ENCODE measurements around the gene PRPF4.

PRPF4 gene

GRCh38 chr9:113311961-113312360 lies 36.5 kb downstream of the PRPF4 start:
- no peak for DNase-seq (ENCODE audit: low read depth)

GRCh38 chr9:113313261-113313660 lies 37.8 kb downstream of the PRPF4 start:
- DNase-seq (ENCODE audit: low read depth), result no peak

GRCh38 chr9:113315231-113315630 lies 39.8 kb downstream of the PRPF4 start:
- no peak for DNase-seq (ENCODE audit: low read depth)

- no peak for DNase-seq (ENCODE audit: low read depth)
Observed at GRCh38 chr9:113316030-113316429, 40.6 kb downstream of the PRPF4 start.

- DNase-seq (ENCODE audit: low read depth), result no peak
Observed at GRCh38 chr9:113317777-113318176, 42.3 kb downstream of the PRPF4 start.

GRCh38 chr9:113319054-113319453 lies 43.6 kb downstream of the PRPF4 start:
- DNase-seq (ENCODE audit: low read depth), result no peak

GRCh38 chr9:113320051-113320450 lies 44.6 kb downstream of the PRPF4 start:
- DNase-seq (ENCODE audit: low read depth), result no peak

- no peak for DNase-seq (ENCODE audit: low read depth)
Observed at GRCh38 chr9:113322671-113323070, 47.2 kb downstream of the PRPF4 start.

- DNase-seq (ENCODE audit: low read depth), result no peak
Observed at GRCh38 chr9:113326230-113326629, 50.8 kb downstream of the PRPF4 start.

- DNase-seq (ENCODE audit: low read depth), result no peak
Observed at GRCh38 chr9:113328045-113328782, 52.8 kb downstream of the PRPF4 start.

GRCh38 chr9:113331780-113332179 lies 56.3 kb downstream of the PRPF4 start:
- DNase-seq (ENCODE audit: low read depth), result no peak

GRCh38 chr9:113337714-113338113 lies 62.3 kb downstream of the PRPF4 start:
- DNase-seq (ENCODE audit: low read depth), result no peak

- DNase-seq (ENCODE audit: low read depth), result peak; percentile 41
Observed at GRCh38 chr9:113340011-113340699, 64.7 kb downstream of the PRPF4 start, which contains the start of gene WDR31. Gene WDR31, minus strand, starts transcription at chr9:113340275. Its CDS starts 8,253 bp downstream, at chr9:113332022.

GRCh38 chr9:113341712-113342410 lies 66.4 kb downstream of the PRPF4 start:
- DNase-seq (ENCODE audit: low read depth), result no peak

Measured in non-pigmented ciliary epithelial cell (primary cell).